ENCODE measurements around the gene HEPACAM.

Gene HEPACAM

DNA sequence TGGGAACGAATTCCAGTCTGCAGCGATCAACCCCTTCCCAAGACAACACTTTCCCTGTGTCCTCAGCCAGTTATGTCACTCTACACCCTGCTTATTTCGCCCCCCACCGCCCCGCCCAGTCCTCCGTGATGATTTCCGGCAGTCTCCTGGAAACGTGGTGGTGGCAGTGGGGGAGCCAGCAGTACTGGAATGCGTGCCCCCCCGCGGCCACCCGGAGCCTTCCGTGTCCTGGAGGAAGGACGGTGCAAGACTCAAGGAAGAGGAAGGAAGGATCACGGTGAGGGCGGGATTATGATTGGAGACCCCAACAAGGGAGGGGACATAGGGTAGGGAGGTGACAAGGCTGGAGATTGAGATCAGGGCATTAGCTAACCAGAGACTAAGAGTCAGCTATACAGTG lies 66.5 kb downstream of the HEPACAM start:
- no peak overlapping the region for H3K27ac ChIP-seq (ENCODE audit: low read depth, low read length)
- no peaks in the 10 kb centered on the region for H3K9me2 ChIP-seq (replicated peaks; ENCODE audit: insufficient read depth, low read length)
- no peaks in the 10 kb centered on the region for H3K79me2 ChIP-seq (ENCODE audit: insufficient read depth, low read length)
- no peak overlapping the region for H2AFZ ChIP-seq (ENCODE audit: low read depth, low read length, severe bottlenecking)
- H3K4me2 ChIP-seq (ENCODE audit: low read depth, low read length, poor library complexity, severe bottlenecking) = no peak overlapping the region
- no peak overlapping the region for H3K4me3 ChIP-seq (ENCODE audit: insufficient read depth, low read length, poor library complexity, severe bottlenecking)
- H3K9me3 ChIP-seq (ENCODE audit: insufficient read depth, low read length) = no peaks in the 10 kb centered on the region
- TF ChIP-seq CTCF (IDR thresholded peaks at IDR 0.05; ENCODE audit: insufficient read depth, low read length, poor library complexity, severe bottlenecking) = no peak
- TF ChIP-seq EZH2phosphoT487 (conservative IDR thresholded peaks at IDR 0.05; ENCODE audit: low read length) = no peak
- H3K9ac ChIP-seq (ENCODE audit: low read length) = no peak overlapping the region
- H3F3A ChIP-seq (ENCODE audit: insufficient read depth) = no peaks in the 10 kb centered on the region
- H4K20me1 ChIP-seq (ENCODE audit: low read depth, low read length) = no peaks in the 10 kb centered on the region
- no peaks in the 10 kb centered on the region for H3K36me3 ChIP-seq (ENCODE audit: low read length)
- no peaks in the 10 kb centered on the region for H3K27me3 ChIP-seq (ENCODE audit: low read length)

All from SU-DHL-6 (cell line).